ENCODE measurements around the gene PLA2G7.
"Not testable (repeated sequence)": the region's sequence is repeated elsewhere in the genome, so short reads cannot be mapped to it uniquely, and the experiment has no call there.

Gene PLA2G7

DNA sequence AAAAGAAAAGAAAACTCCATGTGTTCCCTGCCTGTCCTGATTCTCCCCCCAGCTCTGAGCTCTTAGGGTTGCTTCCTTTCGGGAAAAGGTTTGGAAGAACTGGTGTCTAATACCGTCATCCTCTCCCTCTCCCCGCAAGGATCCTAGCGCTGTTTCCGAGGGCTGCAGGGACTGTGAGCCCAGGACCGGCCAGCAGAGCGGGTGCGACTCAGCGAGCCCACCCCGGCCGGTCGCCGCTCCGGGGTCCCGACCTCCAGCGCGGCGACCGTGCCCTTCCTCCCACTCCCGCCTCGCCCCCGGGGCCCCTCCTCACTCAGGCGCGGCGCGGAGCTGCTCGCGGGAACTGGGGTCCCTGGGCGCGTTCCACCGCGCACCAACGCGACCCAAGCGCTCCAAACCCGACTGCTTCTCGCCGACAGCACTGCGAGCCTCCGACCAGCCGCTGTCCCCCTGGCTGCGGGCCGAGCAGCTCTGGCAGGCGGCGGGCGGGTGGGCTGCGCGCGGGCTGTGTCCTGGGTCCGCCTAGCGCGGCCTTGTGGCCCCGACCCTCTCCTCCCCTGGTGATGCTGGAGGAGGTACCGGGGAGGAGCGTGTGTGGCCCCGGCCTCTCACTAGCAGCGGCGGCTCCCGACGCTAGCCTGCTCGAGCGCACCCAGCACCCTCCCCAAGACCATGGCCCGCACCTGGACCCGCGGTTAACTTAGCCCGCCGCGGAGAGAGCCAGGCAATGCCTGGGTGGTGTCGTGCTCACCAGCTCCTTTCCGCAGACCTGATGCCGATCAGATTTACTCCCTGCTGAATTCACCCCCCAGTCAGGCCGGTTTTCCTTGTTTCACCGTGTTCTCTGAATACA is at the start of gene PLA2G7:
Gene PLA2G7, minus strand, starts transcription at position 509 of the 853 bp plus-strand sequence. CDS start 12,484 bp downstream, outside the sequence.
- DNase-seq = no peak

DNA sequence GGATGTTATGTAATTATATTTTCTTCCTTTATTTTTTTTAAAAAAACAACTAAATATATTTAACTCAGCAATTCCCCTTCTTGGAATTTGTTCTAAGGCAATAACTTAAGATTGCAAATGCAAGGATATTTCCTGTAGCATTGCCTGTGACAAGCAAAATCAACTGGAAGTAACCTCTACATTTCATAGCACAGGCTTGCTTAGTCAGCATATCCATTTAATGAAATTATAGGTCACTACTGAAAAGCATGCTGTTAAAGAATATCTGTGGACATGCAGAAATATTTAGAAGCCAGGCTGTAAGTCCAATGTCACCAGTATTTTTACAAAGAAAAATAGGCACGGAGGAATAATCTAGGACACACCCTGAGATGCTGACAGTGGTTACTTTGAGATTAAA is 49.4 kb upstream of the PLA2G7 start:
- no peak for DNase-seq

DNA sequence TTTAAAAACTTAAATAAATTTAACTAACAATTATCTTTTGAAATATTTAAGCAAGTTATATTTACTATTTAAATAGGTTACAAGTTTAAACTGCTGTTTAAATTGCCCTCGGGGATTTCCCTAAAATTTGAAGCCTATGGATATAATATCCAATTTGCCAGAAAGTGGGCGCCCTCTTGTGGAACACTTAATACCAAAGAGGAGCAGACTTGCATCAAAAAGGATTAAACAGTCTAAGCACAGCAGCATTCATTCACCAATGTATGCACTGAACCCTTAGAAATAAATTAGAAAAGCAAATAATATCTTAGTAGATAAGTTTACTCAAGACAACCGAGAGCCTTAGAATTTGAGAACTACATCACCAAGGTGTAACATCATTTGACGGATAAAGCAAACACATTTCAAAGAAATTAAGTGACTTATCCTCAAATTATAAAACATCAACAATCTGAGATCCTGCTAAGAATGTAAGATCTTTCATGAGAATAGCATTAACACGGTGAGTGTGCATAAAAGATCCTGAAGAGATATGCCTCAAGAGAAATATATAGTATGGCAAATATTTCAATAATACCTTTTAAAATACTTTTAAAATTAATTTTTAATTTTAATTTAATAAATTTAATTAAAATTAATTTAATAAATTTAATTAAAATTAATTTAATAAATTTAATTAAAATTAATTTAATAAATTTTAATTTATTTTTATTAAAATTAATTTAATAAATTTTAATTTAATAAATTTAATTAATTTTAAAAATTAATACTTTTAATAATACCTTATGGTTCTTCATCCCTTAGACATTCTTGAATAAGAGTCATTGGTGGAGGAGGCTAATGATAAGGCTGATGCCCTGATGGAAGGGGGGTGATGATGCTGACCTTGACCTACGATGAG is 46.6 kb upstream of the PLA2G7 start:
- peak; percentile 22 for DNase-seq

DNA sequence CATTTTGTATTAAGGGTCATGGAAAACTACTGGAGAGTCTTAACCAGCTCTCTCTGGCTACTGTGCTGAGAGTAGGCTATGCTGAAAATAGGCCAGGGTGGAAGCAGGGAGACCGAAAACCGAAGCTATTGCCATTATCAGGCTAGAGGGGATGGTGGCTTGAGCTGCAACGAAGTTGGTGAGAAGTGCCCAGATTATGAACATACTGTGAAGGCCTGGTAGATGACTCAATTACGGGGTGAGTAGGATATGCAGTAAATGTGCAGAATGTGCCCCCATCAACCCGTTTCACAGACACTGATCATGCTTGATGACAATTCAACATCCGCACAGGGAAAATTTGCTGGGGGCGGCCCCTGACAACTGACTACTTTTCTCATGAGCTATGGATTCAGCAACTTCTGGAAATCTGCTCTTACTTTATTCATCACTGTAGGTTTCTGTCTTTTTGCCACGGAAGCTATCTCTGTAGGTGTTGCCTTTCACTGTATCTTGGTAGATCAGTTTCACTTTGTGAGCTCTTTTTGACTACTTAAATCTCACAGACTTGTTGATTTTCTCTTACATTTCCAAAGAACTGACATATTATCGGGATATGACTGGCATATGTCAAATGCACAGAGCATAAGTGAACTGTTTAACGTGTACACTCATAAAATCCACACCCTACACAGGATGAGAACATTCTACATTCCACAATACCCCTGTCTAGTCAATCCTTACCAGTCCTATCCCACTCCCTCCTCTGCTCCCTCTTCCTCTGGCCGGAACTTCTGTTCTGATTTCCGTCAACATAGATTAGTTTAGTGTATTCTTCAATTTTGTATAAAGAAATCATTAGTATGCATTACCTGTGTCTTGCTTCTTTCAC is 42.5 kb upstream of the PLA2G7 start:
- DNase-seq = no peak

DNA sequence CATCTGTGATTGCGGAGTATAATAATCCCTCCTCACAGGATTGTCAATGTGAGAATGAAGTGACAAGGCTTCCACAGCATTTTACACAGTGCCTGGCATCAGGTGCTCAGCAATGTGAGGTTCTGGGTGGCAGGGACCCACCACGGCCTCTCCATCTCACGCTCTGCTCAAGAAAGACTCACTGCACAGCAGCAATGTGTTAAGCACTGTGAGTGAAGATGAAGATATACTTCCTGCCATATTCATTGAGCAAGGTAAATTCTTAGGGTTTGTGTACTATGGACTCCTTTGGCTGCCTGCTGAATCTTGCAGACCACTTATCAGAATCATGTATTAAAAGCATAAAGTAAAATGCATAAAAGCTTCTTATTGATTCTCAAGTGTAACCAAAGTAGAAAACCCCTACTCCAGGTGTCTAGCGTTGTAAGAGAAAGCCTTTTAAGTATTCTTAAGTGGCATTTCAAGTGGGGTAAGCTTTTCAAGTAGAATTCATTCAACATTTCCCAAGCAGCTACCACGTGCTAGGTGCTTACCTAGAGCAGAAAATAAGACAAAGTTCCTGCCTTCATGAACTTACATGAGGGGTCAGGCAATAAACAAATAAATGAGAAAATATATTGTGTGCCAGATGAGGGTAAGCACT is 41.0 kb upstream of the PLA2G7 start:
- no peak for DNase-seq

DNA sequence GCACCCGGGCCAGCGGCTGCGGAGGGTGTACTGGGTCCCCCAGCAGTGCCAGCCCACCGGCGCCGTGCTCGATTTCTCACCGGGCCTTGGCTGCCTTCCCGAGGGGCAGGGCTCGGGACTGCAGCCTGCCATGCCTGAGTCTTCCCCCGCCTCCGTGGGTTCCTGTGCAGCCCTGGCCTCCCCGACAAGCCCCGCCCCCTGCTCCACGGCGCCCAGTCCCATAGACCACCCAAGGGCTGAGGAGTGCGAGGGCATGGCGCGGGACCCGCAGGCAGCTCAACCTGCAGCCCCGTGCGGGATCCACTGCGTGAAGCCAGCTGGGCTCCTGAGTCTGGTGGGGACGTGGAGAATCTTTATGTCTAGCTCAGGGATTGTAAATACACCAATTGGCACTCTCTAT is 39.6 kb upstream of the PLA2G7 start:
- DNase-seq = not testable (repeated sequence)

DNA sequence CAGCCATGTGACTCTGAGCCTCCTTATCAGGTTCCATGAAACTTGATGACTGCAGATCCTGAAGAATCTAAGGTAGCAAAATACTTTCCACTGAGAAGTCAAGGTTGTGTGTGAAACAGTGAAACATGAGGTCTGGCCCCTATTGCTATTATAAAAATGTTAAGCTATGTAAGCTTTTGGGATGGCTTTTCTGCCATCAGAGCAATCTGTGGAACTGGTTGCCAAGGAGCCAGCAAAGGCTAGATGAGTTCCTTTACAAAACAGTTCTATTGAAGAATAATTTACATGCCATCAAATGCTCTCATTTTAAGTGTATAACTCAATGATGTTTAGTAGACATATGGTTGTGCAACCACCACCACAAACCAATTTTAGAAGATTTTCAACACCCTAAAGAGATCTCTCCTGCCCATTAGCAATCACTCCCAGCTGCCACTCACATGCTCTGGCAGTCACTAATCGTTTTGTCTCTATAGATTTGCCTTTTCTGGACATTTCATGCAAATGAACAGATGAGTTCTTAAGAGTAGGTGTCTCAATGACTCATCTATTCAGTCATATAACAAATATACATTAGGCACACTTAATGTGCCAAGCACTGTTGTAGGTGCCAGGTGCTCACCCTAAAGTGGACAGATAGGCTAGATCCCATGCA is 38.2 kb upstream of the PLA2G7 start:
- no peak for DNase-seq

DNA sequence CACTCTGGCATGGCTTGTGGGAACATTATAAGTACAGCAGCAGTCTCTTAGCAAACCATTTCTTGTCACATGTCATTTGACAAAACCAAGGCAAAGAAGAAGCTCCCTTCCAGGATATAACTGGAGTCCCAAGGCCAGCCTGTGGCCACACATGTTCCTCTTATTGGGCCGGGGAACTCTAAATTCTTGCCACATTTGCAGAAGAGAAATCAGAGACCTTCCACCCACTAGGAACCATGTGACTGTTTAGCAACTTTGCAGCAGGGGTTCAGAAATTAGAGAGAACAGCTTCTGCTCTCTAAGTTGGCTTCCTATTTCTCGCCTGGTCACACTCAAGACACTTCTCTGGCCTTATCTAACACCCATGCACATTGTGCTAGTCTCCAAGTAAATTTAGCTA is 37.6 kb upstream of the PLA2G7 start:
- peak; percentile 36 for DNase-seq

DNA sequence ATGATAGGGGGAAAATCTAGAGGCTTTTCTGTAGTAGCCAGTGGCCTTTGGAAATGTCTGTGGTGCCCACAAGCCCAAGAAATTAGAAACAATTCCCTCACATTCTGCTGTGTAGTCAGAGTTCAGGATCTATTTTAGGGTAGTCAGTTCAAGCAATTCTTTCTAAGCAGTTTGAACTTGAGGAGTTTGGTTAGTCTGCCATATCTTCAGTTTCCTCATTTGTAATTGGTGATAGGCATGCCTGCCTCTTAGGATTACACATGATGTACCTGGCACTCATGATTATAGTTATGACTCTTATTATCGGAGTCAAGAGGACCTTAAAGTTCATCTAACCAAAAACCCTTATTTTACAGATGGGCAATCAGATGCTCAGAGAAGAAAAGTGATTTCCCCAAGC is 36.8 kb upstream of the PLA2G7 start:
- DNase-seq = no peak

DNA sequence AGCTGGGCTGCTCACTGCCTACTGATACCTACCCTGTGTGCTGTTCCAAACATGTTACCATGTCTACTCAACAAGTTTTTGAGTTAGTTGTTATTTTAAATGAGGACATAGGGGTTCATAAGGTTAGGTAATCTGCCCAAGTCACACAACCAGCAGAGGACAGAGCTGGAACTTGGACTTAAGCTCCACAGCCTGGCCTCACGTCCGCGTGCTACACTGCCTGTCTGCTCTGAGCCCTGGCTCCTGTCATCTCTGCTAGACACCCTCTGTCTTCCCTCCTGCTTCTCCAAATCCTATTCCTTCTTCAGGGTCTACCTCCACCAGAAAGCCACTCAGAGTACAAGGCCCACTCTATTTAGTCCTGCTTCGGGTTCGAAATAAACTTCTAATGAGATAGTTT is 29.8 kb upstream of the PLA2G7 start:
- no peak for DNase-seq

DNA sequence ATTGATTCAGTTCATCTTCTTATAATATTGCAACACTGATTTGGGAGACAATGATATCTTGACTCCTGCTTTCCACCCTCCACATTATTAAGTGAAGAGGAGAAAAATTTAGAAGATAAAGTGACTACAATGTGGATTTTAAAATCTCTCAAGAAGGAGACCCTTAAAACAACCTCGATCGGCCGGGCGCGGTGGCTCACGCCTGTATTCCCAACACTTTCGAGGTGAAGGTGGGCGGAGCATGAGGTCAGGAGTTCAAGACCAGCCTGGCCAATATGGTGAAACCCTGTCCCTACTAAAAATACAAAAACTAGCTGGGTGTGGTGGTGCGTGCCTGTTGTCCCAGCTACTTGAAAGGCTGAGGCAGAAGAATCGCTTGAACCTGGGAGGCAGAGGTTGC is 29.1 kb upstream of the PLA2G7 start:
- not testable (repeated sequence) for DNase-seq

DNA sequence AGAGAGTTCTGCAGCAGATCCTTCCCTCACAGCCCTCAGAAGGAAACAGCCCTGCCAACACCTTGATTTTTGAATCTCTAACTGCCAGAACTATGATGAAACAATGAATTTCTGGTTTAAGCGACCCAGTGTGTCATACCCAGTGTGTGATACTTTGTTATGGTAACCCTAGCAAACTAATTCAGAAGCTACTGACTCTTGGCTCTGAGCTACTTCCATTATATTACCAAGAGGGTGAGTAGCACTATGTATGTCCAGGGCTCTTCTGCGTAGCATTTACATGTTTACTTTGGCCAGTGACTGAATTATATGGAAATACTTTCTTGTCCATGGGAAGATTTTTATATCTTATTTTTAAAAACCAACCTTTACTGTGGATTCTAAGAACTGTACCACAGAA is 28.3 kb upstream of the PLA2G7 start:
- no peak for DNase-seq

DNA sequence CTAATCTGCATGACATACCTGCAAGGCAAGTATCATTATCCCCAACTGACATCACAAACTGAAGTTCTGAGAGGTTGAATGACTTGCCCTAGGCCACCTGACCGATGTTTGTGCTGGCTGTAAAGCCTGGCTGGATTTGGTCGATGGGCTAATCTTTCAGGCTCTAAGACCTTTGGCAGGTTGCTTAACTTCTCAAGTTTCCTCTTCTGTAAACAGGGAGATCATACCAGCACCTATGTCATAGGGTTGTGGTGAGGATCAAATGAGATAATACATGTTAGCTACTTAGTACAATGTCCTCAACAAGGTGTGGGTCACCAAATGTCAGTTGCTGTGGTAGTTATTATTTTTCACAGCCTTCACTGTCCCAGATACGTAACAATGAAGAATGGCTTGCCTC is 25.8 kb upstream of the PLA2G7 start:
- DNase-seq = no peak

DNA sequence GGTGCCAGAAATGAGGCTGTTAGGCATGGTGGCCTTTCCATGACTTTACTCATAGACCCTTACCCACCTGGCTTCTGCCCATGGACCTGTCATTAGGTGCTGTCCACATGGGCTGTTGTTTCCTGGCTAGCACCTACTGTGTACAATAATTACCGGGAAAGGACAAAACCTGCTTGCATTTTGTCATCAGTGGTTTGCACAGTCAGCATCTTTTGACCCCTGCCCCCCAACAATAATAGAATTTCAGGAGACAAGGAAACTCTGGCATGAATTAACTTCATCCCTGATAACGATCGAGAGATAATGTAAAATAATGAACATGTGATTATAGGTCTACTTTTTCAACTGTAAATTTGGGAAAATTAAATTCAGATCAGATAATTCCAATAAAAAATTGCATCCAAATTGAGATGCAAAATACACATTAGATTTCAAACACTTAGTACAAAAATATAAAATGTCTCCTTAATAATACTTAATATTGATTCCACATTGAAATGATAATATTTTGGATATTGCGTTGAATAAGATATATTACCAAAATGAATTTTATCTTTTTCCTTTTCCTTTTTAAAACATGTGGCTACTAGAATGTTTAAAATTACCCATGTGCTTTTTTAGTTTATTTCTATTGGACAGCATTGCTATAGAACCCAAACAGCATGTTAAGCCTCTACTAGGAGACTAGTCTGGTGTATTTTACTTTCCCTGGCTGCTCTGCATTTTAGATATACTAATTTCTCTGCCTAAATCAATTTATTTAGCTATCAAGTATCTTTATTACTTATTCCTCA is 24.0 kb upstream of the PLA2G7 start:
- no peak for DNase-seq

DNA sequence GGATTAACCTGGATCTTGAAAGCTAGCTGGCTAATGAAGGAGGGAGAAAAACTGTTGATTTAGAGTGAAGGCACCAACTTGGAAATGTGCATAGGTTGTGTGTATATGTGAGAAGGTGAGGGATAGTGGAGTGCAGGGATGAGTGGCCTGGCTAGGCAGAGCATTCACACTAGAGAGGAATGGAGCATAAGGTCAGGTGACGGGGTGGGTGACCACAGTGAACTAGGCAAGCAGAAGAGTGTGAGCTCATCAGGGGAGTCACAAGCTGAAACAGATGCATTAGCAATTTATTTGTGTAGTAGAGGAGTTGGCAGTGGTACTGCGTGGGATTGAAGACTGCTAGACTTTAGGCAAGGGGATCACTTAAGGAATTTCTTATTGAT is 22.0 kb upstream of the PLA2G7 start:
- DNase-seq = no peak

DNA sequence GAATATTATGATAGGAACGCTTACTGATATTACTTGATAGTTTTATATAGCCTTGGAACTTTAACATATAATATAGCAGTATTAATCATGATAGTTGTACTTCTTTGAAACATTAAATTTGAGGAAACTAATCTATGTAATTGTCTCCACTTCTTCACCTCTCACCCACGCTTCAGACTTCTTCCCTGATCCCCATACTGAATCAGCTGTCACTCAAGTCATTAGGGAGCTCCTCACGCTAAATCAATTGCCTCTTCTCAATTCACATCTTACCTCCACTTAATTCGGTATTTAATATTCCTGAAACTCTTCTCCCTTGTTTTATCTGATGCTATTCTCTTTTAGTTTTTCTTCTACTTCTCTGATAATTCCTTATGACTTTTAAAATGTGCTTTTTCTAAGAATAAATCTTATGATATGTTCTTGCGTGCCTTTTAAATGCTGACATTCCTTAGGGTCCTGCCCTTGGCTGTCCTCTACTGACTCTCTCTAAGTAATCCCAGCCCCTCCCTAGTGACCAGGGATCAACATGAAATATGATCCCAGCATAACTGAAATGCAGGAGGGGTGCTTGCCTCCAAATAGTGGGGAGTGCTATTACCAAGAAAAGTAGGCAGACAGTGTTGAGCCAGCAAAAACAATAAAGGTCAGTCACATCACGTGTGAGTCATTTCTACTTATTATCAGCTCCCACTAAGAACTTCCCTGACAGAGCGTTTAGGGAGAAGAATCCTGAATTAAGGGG is 21.5 kb upstream of the PLA2G7 start:
- DNase-seq = no peak

DNA sequence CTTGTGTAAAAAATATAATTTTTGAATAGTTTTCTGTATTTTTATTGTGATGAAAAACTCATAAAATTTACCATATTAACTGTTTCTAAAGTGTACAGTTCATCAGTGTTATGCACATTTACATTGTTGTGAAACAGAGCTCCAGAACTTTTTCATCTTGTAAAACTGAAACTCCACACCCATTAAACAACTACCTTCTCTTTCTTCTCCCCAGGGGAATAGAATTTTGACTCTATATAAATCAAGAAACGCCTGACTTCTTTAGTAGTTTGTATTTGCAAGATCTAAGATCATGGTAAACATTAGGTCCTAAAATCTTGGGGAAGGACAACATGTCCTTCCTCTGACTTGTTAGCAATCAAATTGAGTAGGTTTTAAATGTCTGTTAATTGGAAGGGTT is 20.7 kb upstream of the PLA2G7 start:
- no peak for DNase-seq

DNA sequence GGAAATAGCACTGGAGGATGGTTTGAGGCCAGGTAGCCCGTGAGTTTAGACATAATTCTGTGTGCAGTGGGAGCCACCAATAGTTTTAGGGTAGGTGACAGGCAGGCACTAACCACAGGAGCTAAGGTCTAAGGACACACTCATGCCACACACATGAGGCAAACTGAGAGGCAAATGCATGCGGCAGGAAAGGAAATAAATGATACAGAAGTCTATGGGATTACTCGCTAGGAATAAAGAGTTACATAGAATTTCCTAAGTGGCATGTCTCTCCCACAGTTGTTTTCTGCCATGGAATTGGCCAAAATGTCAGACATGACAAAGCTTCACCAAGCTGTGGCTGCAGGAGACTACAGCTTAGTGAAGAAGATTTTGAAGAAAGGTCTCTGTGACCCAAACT is 16.5 kb upstream of the PLA2G7 start:
- no peak for DNase-seq

DNA sequence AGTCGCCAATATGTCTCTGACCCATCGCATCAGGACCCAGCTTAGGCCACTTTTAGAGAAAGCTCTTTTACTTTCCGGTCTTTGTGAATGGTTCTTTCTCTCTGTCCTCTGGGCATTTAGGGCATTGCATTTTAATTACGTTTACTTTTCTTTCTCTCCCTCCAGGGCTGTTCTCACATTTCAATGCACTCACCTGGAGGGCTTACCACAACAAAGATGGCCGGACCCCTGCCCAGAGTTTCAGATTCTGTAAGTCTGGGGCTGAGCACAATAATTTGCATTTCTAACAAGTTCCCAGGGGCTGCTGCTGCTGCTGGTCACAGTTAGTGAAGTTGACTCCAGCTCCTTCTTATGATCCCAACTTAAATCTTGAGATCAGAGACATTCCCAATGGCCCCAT is 14.6 kb upstream of the PLA2G7 start:
- DNase-seq = no peak

DNA sequence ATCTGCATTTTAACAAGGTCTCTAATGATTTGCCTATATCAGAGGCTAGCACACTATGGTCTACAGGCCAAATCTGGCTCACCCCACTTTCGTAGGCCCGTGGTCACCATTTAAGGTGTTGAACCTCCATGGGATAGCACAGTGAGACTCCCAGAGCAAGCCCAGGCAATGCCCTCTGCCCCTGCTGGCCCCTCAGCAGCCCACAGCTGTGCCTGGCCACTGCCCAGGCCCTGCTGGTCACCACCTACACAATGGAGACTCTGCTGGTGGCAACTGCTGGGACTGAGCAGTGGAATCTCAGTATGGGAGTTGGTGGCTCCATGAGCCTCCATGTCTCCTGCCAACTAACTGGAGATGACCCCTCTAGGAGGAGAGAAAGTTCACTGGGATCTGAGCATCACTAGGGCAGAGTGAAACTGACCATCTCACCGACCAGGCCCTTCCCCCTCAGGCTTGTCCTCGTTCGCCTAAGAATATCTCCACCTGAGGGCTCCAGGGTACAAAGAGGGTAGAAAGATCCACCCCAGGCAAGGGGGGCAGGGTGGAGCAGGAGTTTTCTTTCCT is 13.8 kb upstream of the PLA2G7 start:
- no peak for DNase-seq

Measured in CD4-positive, alpha-beta T cell treated with Interleukin-17A for 1 hour (primary cell).